ENCODE data around the gene TTYH3. TPM values are rescaled to one million over a fixed set of nuclear protein-coding genes. Genes with fewer than 3 reads are reported as not detected.

The TTYH3 gene
- polyA plus RNA-seq, 1 experiment, result 55.7 TPM

- DNase-seq (ENCODE audit: low read depth), result no peak
- CTCF ChIA-PET, result interaction anchor here (1.0 to 1.6 kb wide), 5 partner anchors 10 to 246 kb away, joined by 3 to 4 read pairs (median 3); no protein-coding TSS in a partner anchor
- POLR2A ChIA-PET, result interaction anchor here (1.1 kb wide), 1 partner anchor 12 kb away, joined by 3 read pairs; the partner anchor contains the start of gene TTYH3
These were observed 12.7 kb upstream of the TTYH3 start for GRCh38 chr7:2619116-2619515.

GRCh38 chr7:2621061-2621828 lies 10.5 kb upstream of the TTYH3 start:
- CTCF ChIA-PET, result interaction anchor here (0.6 to 1.5 kb wide), 8 partner anchors 9 to 170 kb away, joined by 3 to 5 read pairs (median 4); no protein-coding TSS in a partner anchor
- DNase-seq (ENCODE audit: low read depth), result no peak
- H3K27me3 ChIP-seq (ENCODE audit: control insufficient read depth, insufficient read depth, low read length), result no peaks in the 10 kb centered on the region
- no peaks in the 10 kb centered on the region for H3K36me3 ChIP-seq (ENCODE audit: control insufficient read depth, insufficient read depth, low read length)
- no peak for TF ChIP-seq CTCF (IDR thresholded peaks at IDR 0.05; ENCODE audit: insufficient read depth, low read depth, low read length)
- H3K4me3 ChIP-seq (ENCODE audit: low read depth, low read length), result no peak overlapping the region
- POLR2A ChIA-PET, result interaction anchor here (1.3 kb wide), 1 partner anchor 17 kb away, joined by 3 read pairs; no protein-coding TSS in a partner anchor

More at GRCh38 chr7:2619116-2619515, 12.7 kb upstream of the TTYH3 start:
- no peaks in the 10 kb centered on the region for H3K36me3 ChIP-seq (ENCODE audit: control insufficient read depth, insufficient read depth, low read length)
- no peak for TF ChIP-seq CTCF (IDR thresholded peaks at IDR 0.05; ENCODE audit: insufficient read depth, low read depth, low read length)
- no peak overlapping the region for H3K4me3 ChIP-seq (ENCODE audit: low read depth, low read length)
- no peaks in the 10 kb centered on the region for H3K27me3 ChIP-seq (ENCODE audit: control insufficient read depth, insufficient read depth, low read length)

GRCh38 chr7:2621948-2622640 lies 9.7 kb upstream of the TTYH3 start:
- no peak for TF ChIP-seq CTCF (IDR thresholded peaks at IDR 0.05; ENCODE audit: insufficient read depth, low read depth, low read length)
- Histone ChIP-seq H3K27me3 (ENCODE audit: control insufficient read depth, insufficient read depth, low read length) (no peaks in the 10 kb centered on the region), H3K36me3 (ENCODE audit: control insufficient read depth, insufficient read depth, low read length) (no peaks in the 10 kb centered on the region), H3K4me3 (ENCODE audit: low read depth, low read length) (no peak overlapping the region)
- ChIA-PET CTCF (interaction anchor here (0.6 to 1.5 kb wide), 8 partner anchors 9 to 237 kb away, joined by 3 to 5 read pairs (median 3); no protein-coding TSS in a partner anchor), POLR2A (no interaction called here)
- DNase-seq (ENCODE audit: low read depth), result no peak

GRCh38 chr7:2622869-2623697 lies 8.7 kb upstream of the TTYH3 start:
- Histone ChIP-seq H3K27me3 (ENCODE audit: control insufficient read depth, insufficient read depth, low read length) (no peaks in the 10 kb centered on the region), H3K4me3 (ENCODE audit: low read depth, low read length) (no peak overlapping the region), H3K36me3 (ENCODE audit: control insufficient read depth, insufficient read depth, low read length) (no peaks in the 10 kb centered on the region)
- ChIA-PET CTCF (interaction anchor here (0.7 to 1.5 kb wide), 4 partner anchors 8 to 154 kb away, joined by 3 read pairs; no protein-coding TSS in a partner anchor), POLR2A (no interaction called here)
- TF ChIP-seq CTCF (IDR thresholded peaks at IDR 0.05; ENCODE audit: insufficient read depth, low read depth, low read length), result no peak
- no peak for DNase-seq (ENCODE audit: low read depth)
